Osteoblast (primary cell): ENCODE data around the gene RASSF7. TPM values are rescaled to one million over a fixed set of nuclear protein-coding genes. Genes with fewer than 3 reads are reported as not detected.

Experiments
- DNase-seq: peaks from one replicate; pipeline ENCODE4 v3.0.0; 2011; ENCODE audit warnings: low spot score, mixed read lengths; ENCODE audit not compliant: insufficient read length; ENCODE audit errors: missing footprints
- H2AFZ ChIP-seq: 2 replicates; pipeline ENCODE4 v1.6.0; 2011; ENCODE audit warnings: mild to moderate bottlenecking, low read length
- H3K27ac ChIP-seq: 2 replicates; pipeline ENCODE4 v1.5.1; 2011; ENCODE audit warnings: mild to moderate bottlenecking, low read depth, low read length, moderate library complexity
- H3K27me3 ChIP-seq: 2 replicates; pipeline ENCODE4 v1.6.0; 2012; ENCODE audit warnings: mild to moderate bottlenecking, control low read depth, inconsistent platforms, low read length, moderate library complexity; ENCODE audit not compliant: insufficient read depth
- H3K36me3 ChIP-seq: 2 replicates; pipeline ENCODE4 v1.5.1; 2011; ENCODE audit warnings: mild to moderate bottlenecking, low read length, control low read depth, moderate library complexity; ENCODE audit not compliant: insufficient read depth
- H3K4me1 ChIP-seq: 2 replicates; pipeline ENCODE4 v1.5.1; 2011; ENCODE audit warnings: mild to moderate bottlenecking, low read length, control low read depth, moderate library complexity; ENCODE audit not compliant: insufficient read depth
- H3K4me2 ChIP-seq: 2 replicates; pipeline ENCODE4 v1.6.0; 2011; ENCODE audit warnings: mild to moderate bottlenecking, low read length; ENCODE audit not compliant: insufficient read depth
- H3K4me3 ChIP-seq: fragments of 200-600 bp; sonication (generic); 3 replicates; pipeline ENCODE4 v1.5.1; 2012; ENCODE audit warnings: mild to moderate bottlenecking, low read length, inconsistent platforms; ENCODE audit not compliant: insufficient read depth
- H3K79me2 ChIP-seq: 2 replicates; pipeline ENCODE4 v1.6.0; 2012; ENCODE audit warnings: mild to moderate bottlenecking, low read length, control low read depth, inconsistent platforms; ENCODE audit not compliant: insufficient read depth
- H3K9me3 ChIP-seq: 2 replicates; pipeline ENCODE4 v1.5.1; 2011; ENCODE audit warnings: low read depth, low read length, control low read depth
- H4K20me1 ChIP-seq: 2 replicates; pipeline ENCODE4 v1.6.0; 2012; ENCODE audit warnings: mild to moderate bottlenecking, low read length, control low read depth; ENCODE audit not compliant: insufficient read depth
- total RNA-seq: library from RNA; depleted of rRNA; stranded (reverse); fragments of >200 nt; gene quantifications from 2 replicates; pipeline ENCODE4 v1.2.3, GENCODE V29; 2012
- TF ChIP-seq, protein P1 (sequence below): IDR thresholded peaks from 2 replicates; pipeline ENCODE4 v1.5.1; 2011; ENCODE audit warnings: mild to moderate bottlenecking, low read depth, low read length, moderate library complexity; ENCODE audit errors: extremely low read depth

RASSF7 gene
- total RNA-seq, 1 donor = 6.2 TPM

DNA sequence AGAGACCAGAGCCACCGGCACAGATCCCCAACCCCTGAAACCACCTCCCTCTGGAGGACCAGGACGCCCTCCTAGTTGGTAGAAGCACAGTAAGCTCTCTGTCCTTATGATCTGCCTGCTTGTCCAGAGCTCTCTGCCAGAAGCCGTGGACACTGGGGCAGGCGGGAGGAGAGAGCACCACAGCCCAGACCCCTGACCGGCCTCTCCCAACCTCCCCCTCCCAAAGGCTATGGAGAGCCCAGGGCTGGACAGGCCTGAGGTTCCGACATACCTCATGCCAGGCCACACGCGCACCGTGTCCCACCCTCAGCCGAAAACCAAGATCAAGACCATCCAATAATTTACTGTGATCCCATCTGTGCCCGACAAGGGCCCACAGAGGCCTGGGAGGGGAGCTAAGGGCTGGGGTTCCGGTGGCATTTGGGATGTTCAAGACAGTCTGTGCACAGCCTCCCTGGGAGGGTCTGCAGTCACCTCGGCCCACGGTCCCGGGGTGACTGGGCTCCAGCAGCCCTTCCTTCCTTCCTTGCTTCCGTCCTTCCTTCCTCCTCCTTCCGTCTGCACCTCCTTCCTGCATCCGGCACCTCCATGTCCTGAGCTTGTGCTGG lies 28.7 kb upstream of the RASSF7 start:
- H3K4me1 ChIP-seq = peaks cover 15% of the 10 kb centered on the region
- no peak overlapping the region for H3K27ac ChIP-seq
- H3K79me2 ChIP-seq = peaks cover 16% of the 10 kb centered on the region
- H3K4me2 ChIP-seq = no peak overlapping the region
- H2AFZ ChIP-seq = no peak overlapping the region
- no peak overlapping the region for H3K4me3 ChIP-seq
- peaks cover 13% of the 10 kb centered on the region for H3K36me3 ChIP-seq
- TF ChIP-seq, protein P1, sequence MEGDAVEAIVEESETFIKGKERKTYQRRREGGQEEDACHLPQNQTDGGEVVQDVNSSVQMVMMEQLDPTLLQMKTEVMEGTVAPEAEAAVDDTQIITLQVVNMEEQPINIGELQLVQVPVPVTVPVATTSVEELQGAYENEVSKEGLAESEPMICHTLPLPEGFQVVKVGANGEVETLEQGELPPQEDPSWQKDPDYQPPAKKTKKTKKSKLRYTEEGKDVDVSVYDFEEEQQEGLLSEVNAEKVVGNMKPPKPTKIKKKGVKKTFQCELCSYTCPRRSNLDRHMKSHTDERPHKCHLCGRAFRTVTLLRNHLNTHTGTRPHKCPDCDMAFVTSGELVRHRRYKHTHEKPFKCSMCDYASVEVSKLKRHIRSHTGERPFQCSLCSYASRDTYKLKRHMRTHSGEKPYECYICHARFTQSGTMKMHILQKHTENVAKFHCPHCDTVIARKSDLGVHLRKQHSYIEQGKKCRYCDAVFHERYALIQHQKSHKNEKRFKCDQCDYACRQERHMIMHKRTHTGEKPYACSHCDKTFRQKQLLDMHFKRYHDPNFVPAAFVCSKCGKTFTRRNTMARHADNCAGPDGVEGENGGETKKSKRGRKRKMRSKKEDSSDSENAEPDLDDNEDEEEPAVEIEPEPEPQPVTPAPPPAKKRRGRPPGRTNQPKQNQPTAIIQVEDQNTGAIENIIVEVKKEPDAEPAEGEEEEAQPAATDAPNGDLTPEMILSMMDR = no peak
- no peaks in the 10 kb centered on the region for H3K9me3 ChIP-seq
- H3K27me3 ChIP-seq = no peaks in the 10 kb centered on the region
- DNase-seq = peak; percentile 92
- H4K20me1 ChIP-seq = peaks cover 23% of the 10 kb centered on the region

DNA sequence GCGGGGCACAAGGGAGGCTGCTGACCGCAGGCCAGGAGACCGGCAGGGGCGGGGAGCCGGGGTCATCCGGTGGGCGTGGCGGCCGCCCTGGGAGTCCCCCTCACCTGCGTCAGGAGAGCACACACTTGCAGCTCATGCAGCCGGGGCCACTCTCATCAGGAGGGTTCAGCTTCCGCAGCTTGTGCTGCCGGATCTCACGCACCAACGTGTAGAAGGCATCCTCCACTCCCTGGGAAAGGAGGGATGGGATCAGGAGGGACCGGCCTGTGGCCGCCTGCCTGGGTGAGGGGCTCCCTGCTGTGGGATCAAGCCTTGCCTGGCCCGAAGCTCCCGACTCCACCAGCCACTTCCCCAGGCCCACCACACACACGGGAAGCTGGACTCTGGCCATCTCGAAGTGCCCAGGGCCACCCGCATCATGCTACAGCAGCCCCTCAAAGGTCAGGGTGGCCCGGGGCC lies 28.2 kb upstream of the RASSF7 start:
- peaks cover 20% of the 10 kb centered on the region for H3K4me1 ChIP-seq
- no peaks in the 10 kb centered on the region for H3K27me3 ChIP-seq
- peaks cover 16% of the 10 kb centered on the region for H3K79me2 ChIP-seq
- H3K9me3 ChIP-seq = no peaks in the 10 kb centered on the region
- no peak overlapping the region for H3K27ac ChIP-seq
- H4K20me1 ChIP-seq = peaks cover 23% of the 10 kb centered on the region
- H3K4me2 ChIP-seq = no peak overlapping the region
- H2AFZ ChIP-seq = no peak overlapping the region
- TF ChIP-seq, protein P1 = no peak
- no peak overlapping the region for H3K4me3 ChIP-seq
- H3K36me3 ChIP-seq = peaks cover 13% of the 10 kb centered on the region
- DNase-seq = peak; percentile 78

DNA sequence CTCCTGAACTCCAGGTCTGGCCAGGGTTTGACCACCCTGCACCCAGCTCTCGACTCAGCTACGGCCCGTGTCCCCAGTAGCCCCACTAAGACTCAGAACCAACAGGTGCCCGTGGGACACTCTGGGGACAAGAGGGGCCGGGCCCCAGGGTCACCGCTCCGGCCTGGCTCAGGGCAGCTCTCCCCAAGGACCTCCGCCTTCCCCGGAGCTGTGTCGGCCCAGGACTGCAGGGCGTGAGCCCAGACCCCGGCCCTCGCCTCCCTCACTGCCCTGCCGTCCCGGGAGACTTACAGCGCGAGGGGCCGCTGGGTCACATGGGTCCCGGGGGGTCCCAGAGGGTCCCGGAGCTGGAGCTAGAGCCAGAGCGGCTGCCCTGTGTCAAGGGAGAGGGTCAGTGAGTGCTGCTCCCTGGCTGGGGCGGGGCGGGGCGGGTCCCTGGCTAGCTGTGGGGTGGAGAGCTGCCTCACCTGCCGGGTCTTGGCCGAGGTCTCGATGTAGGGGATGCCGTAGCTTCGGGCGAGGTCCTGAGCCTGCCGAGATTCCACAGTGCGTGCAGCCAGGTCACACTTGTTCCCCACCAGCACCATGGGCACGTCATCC lies 27.7 kb upstream of the RASSF7 start:
- Histone ChIP-seq H3K4me2 (no peak overlapping the region), H3K27ac (no peak overlapping the region), H3K36me3 (peaks cover 13% of the 10 kb centered on the region), H3K9me3 (no peaks in the 10 kb centered on the region), H3K4me3 (no peak overlapping the region), H4K20me1 (peaks cover 23% of the 10 kb centered on the region), H3K4me1 (peaks cover 20% of the 10 kb centered on the region), H2AFZ (no peak overlapping the region), H3K79me2 (peaks cover 16% of the 10 kb centered on the region), H3K27me3 (no peaks in the 10 kb centered on the region)
- TF ChIP-seq, protein P1 = no peak
- DNase-seq = peak; percentile 71

DNA sequence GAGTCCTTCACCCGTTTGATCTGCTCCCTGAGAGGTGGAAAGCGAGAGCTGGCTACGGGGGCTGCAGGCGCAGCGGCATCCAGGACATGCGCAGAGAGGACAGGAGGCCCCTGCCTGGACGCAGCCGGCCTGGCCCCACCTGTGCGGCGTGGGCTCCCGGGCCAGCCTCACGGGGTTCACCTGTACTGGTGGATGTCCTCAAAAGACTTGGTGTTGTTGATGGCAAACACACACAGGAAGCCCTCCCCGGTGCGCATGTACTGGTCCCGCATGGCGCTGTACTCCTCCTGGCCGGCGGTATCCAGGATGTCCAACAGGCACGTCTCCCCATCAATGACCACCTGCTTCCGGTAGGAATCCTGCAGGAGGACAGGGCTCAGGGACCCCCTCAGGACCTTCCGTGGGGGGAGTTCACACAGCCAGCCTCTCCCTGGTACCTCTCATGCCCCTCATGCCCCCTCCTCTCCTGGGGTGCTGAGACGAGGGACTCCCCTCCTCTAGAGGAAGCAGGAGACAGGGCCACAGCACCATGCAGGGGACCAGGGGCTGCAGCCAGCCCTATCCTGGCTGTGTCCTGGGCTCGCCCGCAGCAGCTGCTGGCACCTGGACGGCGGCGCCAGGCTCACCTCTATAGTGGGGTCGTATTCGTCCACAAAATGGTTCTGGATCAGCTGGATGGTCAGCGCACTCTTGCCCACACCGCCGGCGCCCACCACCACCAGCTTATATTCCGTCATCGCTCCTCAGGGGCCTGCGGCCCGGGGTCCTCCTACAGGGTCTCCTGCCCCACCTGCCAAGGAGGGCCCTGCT lies 27.0 kb upstream of the RASSF7 start:
- H3K27me3 ChIP-seq = no peaks in the 10 kb centered on the region
- TF ChIP-seq, protein P1 = no peak
- no peak overlapping the region for H2AFZ ChIP-seq
- no peaks in the 10 kb centered on the region for H3K9me3 ChIP-seq
- peaks cover 23% of the 10 kb centered on the region for H4K20me1 ChIP-seq
- H3K4me1 ChIP-seq = peaks cover 20% of the 10 kb centered on the region
- DNase-seq = peak; percentile 80
- H3K4me3 ChIP-seq = peak overlapping the region; percentile 80
- peak overlapping the region; percentile 87 for H3K4me2 ChIP-seq
- H3K27ac ChIP-seq = no peak overlapping the region
- peaks cover 16% of the 10 kb centered on the region for H3K79me2 ChIP-seq
- H3K36me3 ChIP-seq = peaks cover 13% of the 10 kb centered on the region
